ENCODE data around the gene CD96. TPM values are rescaled to one million over a fixed set of nuclear protein-coding genes. Genes with fewer than 3 reads are reported as not detected.

Gene CD96
- total and polyA plus RNA-seq, 4 donors, result 0.69 to 3.1 (median 2.4) TPM

DNA sequence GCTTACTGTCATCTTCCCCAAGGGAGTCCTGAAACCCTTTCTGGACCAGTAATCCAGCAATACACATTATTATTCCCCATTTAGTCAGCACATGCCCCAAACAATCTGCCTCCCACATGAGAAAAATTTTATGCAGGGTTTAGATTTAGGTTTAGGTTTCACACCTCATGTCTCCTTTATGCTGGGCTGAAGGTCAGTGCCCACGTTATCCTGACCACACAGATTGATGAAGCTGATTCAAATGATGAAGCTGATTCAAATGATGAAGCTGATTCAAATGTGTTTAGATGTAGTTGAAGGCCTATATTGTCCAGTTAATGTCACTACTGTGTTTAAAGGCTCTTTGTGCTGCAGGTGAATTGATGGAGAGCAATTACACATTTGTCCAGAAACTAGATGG lies 71.3 kb downstream of the CD96 start:
- no peak overlapping the region for H3K27ac ChIP-seq (ENCODE audit: low read depth in 1 of 2, low read length in 1 of 2)
- no peak for ATAC-seq (ENCODE audit: insufficient read depth, low FRiP score)

GRCh38 chr3:111615880-111616279 lies 73.9 kb downstream of the CD96 start:
- 36 to 50% methylated on average over 3 of the region's 3 CpGs for WGBS, 2 donors
- Histone ChIP-seq H3K9ac (ENCODE audit: insufficient read depth in 1 of 2, low read length in 2 of 2) (no peak overlapping the region), H3K4me1 (ENCODE audit: control insufficient read depth in 5 of 5, insufficient read depth in 5 of 5, low read length in 5 of 5) (no peaks in the 10 kb centered on the region), H3K27me3 (ENCODE audit: control insufficient read depth in 3 of 3, insufficient read depth in 3 of 3, low read length in 2 of 3) (no peaks in the 10 kb centered on the region), H3K27ac (ENCODE audit: low read depth in 1 of 2, low read length in 1 of 2) (no peak overlapping the region), H3K4me3 (no peak overlapping the region), H3K36me3 (ENCODE audit: control insufficient read depth in 4 of 4, insufficient read depth in 4 of 4, low read length in 4 of 4) (no peaks in the 10 kb centered on the region), H3K9me3 (ENCODE audit: control insufficient read depth in 4 of 4, insufficient read depth in 3 of 4, low read length in 3 of 4) (no peaks in the 10 kb centered on the region)
- TF ChIP-seq, protein P1, sequence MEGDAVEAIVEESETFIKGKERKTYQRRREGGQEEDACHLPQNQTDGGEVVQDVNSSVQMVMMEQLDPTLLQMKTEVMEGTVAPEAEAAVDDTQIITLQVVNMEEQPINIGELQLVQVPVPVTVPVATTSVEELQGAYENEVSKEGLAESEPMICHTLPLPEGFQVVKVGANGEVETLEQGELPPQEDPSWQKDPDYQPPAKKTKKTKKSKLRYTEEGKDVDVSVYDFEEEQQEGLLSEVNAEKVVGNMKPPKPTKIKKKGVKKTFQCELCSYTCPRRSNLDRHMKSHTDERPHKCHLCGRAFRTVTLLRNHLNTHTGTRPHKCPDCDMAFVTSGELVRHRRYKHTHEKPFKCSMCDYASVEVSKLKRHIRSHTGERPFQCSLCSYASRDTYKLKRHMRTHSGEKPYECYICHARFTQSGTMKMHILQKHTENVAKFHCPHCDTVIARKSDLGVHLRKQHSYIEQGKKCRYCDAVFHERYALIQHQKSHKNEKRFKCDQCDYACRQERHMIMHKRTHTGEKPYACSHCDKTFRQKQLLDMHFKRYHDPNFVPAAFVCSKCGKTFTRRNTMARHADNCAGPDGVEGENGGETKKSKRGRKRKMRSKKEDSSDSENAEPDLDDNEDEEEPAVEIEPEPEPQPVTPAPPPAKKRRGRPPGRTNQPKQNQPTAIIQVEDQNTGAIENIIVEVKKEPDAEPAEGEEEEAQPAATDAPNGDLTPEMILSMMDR (IDR thresholded peaks at IDR 0.05; ENCODE audit: control extremely low read depth, extremely low read depth), result no peak
- DNase-seq (no peak), ATAC-seq (ENCODE audit: insufficient read depth, low FRiP score) (no peak)

More for the DNA sequence above, 71.3 kb downstream of the CD96 start:
- H3K27me3 ChIP-seq (ENCODE audit: control insufficient read depth in 3 of 3, insufficient read depth in 3 of 3, low read length in 2 of 3), result no peaks in the 10 kb centered on the region
- no peaks in the 10 kb centered on the region for H3K9me3 ChIP-seq (ENCODE audit: control insufficient read depth in 4 of 4, insufficient read depth in 3 of 4, low read length in 3 of 4)
- no peaks in the 10 kb centered on the region for H3K36me3 ChIP-seq (ENCODE audit: control insufficient read depth in 4 of 4, insufficient read depth in 4 of 4, low read length in 4 of 4)
- WGBS, 2 donors, result 87 to 90% methylated on average over 1 of the region's 1 CpG
- H3K4me1 ChIP-seq (ENCODE audit: control insufficient read depth in 5 of 5, insufficient read depth in 5 of 5, low read length in 5 of 5), result no peaks in the 10 kb centered on the region
- TF ChIP-seq, protein P1 (IDR thresholded peaks at IDR 0.05; ENCODE audit: control extremely low read depth, extremely low read depth), result no peak
- H3K9ac ChIP-seq (ENCODE audit: insufficient read depth in 1 of 2, low read length in 2 of 2), result no peak overlapping the region
- no peak for DNase-seq
- no peak overlapping the region for H3K4me3 ChIP-seq

GRCh38 chr3:111616417-111617105 lies 74.6 kb downstream of the CD96 start:
- Histone ChIP-seq H3K9me3 (ENCODE audit: control insufficient read depth in 4 of 4, insufficient read depth in 3 of 4, low read length in 3 of 4) (no peaks in the 10 kb centered on the region), H3K4me3 (no peak overlapping the region), H3K27ac (ENCODE audit: low read depth in 1 of 2, low read length in 1 of 2) (no peak overlapping the region), H3K36me3 (ENCODE audit: control insufficient read depth in 4 of 4, insufficient read depth in 4 of 4, low read length in 4 of 4) (no peaks in the 10 kb centered on the region), H3K4me1 (ENCODE audit: control insufficient read depth in 5 of 5, insufficient read depth in 5 of 5, low read length in 5 of 5) (no peaks in the 10 kb centered on the region), H3K27me3 (ENCODE audit: control insufficient read depth in 3 of 3, insufficient read depth in 3 of 3, low read length in 2 of 3) (no peaks in the 10 kb centered on the region), H3K9ac (ENCODE audit: insufficient read depth in 1 of 2, low read length in 2 of 2) (no peak overlapping the region)
- ATAC-seq (ENCODE audit: insufficient read depth, low FRiP score) (no peak), DNase-seq (no peak)
- TF ChIP-seq, protein P1 (IDR thresholded peaks at IDR 0.05; ENCODE audit: control extremely low read depth, extremely low read depth), result no peak
- WGBS, 2 donors, result 76 to 79% methylated on average over 6 of the region's 6 CpGs

DNA sequence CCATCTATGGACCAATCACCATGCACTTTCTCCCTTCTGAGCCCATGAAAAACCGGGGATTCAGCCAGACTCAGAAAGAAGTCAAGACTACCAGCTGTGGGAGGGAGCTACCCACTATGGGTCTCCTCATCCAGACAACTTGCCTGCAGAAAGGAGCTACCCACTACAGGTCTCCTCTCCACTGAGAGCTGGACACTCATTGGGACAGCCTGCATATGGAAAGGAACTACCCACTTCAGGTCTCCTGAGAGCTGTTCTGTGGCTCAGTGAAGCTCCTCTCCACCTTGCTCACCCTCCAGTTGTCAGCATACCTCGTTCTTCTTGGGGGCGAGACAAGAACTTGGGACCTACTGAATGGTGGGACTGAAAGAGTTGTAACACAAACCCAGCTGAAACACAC lies 75.4 kb downstream of the CD96 start:
- no peaks in the 10 kb centered on the region for H3K9me3 ChIP-seq (ENCODE audit: control insufficient read depth in 4 of 4, insufficient read depth in 3 of 4, low read length in 3 of 4)
- no peaks in the 10 kb centered on the region for H3K4me1 ChIP-seq (ENCODE audit: control insufficient read depth in 5 of 5, insufficient read depth in 5 of 5, low read length in 5 of 5)
- TF ChIP-seq, protein P1 (IDR thresholded peaks at IDR 0.05; ENCODE audit: control extremely low read depth, extremely low read depth), result no peak
- ATAC-seq (ENCODE audit: insufficient read depth, low FRiP score) (no peak), DNase-seq (no peak)
- H3K9ac ChIP-seq (ENCODE audit: insufficient read depth in 1 of 2, low read length in 2 of 2), result no peak overlapping the region
- no peaks in the 10 kb centered on the region for H3K27me3 ChIP-seq (ENCODE audit: control insufficient read depth in 3 of 3, insufficient read depth in 3 of 3, low read length in 2 of 3)
- no peak overlapping the region for H3K27ac ChIP-seq (ENCODE audit: low read depth in 1 of 2, low read length in 1 of 2)
- WGBS, 2 donors, result 87 to 95% methylated on average over 3 of the region's 3 CpGs
- no peaks in the 10 kb centered on the region for H3K36me3 ChIP-seq (ENCODE audit: control insufficient read depth in 4 of 4, insufficient read depth in 4 of 4, low read length in 4 of 4)
- no peak overlapping the region for H3K4me3 ChIP-seq

Measured in lung (tissue), 12 donors.